Activated CD8-positive, alpha-beta T cell treated with anti-CD3 and anti-CD28 coated beads for 36 hours (primary cell): ENCODE measurements around the gene RASA2. TPM values are rescaled to one million over a fixed set of nuclear protein-coding genes. Genes with fewer than 3 reads are reported as not detected.

ENCODE experiments used
- ATAC-seq: fragments of 200-7000 bp; cut with Tn5 transposase; one replicate; pipeline ENCODE4 v1.10.0; 2021; ENCODE audit warnings: mild to moderate bottlenecking, moderate library complexity
- CTCF ChIA-PET: fragments of 350-600 bp; sonication (Branson Sonifier 250); formaldehyde crosslinking; loops from one replicate; lab custom pipeline; 2021; ENCODE audit warnings: antibody characterized with exemption; lab: Charles Lee
- POLR2A ChIA-PET: fragments of 350-600 bp; sonication (Branson Sonifier 250); formaldehyde crosslinking; loops from one replicate; lab custom pipeline; 2021; ENCODE audit warnings: antibody characterized with exemption; lab: Charles Lee
- DNase-seq: peaks from one replicate; pipeline ENCODE4 v3.0.0-alpha.2; 2020
- H3K27ac Mint-ChIP-seq: one replicate; pipeline ENCODE4 v1.8.0; 2021; ENCODE audit warnings: mild to moderate bottlenecking, mixed read lengths
- H3K27me3 Mint-ChIP-seq: one replicate; pipeline ENCODE4 v1.8.0; 2021; ENCODE audit warnings: mixed read lengths
- H3K36me3 Mint-ChIP-seq: one replicate; pipeline ENCODE4 v1.8.0; 2021; ENCODE audit warnings: low read depth, mixed read lengths
- H3K4me1 Mint-ChIP-seq: one replicate; pipeline ENCODE4 v1.8.0; 2021; ENCODE audit warnings: low read depth, mixed read lengths
- H3K4me3 Mint-ChIP-seq: one replicate; pipeline ENCODE4 v1.8.0; 2021; ENCODE audit warnings: mild to moderate bottlenecking, moderate library complexity, mixed read lengths
- H3K9me3 Mint-ChIP-seq: one replicate; pipeline ENCODE4 v1.8.0; 2021; ENCODE audit warnings: mixed read lengths
- intact Hi-C: fragments of 100-400 bp; cut with micrococcal nuclease; formaldehyde crosslinking; loops from one replicate; pipeline ENCODE4 v1.10.0; 2022
- total RNA-seq, 2 experiments: library from RNA; stranded (reverse); gene quantifications; one replicate each; pipeline ENCODE4 v1.2.3, GENCODE V29; 2021
- TF ChIP-seq, protein P1 (sequence below): fragments of 200-600 bp; IDR thresholded peaks from one replicate; pipeline ENCODE4 v1.8.0; 2022; ENCODE audit warnings: antibody characterized with exemption, mild to moderate bottlenecking

The RASA2 gene
- total RNA-seq, 2 experiments from 2014 or later, result 35.4 to 41.5 TPM

DNA sequence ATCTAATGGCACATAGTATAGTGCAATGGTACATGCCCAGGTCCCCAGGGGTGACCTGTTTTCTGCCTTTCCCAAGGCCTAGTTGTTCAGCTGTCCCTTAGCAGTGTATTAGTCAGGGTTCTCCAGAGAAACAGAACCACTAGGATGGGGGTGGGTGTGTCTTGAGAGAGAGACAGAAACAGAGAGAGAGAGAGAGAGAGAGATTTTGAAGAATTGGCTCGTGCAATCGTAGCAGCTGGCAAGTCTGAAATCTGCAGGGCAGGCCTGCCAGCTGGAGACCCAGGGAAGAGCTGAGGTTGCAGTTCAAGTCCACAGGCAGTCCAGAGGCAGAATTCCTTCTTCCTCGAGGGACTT is 160.7 kb downstream of the RASA2 start:
- no peak overlapping the region for H3K4me3 Mint-ChIP-seq
- CTCF ChIA-PET, result interaction anchor here (1.3 kb wide), 1 partner anchor 287 kb away, joined by 4 read pairs; no protein-coding TSS in a partner anchor
- no peak for ATAC-seq
- DNase-seq, result no peak
- intact Hi-C loops, result no loop called here
- H3K36me3 Mint-ChIP-seq, result no peaks in the 10 kb centered on the region
- POLR2A ChIA-PET, result no interaction called here
- no peak overlapping the region for H3K27ac Mint-ChIP-seq
- H3K9me3 Mint-ChIP-seq, result no peaks in the 10 kb centered on the region
- no peaks in the 10 kb centered on the region for H3K4me1 Mint-ChIP-seq
- TF ChIP-seq, protein P1, sequence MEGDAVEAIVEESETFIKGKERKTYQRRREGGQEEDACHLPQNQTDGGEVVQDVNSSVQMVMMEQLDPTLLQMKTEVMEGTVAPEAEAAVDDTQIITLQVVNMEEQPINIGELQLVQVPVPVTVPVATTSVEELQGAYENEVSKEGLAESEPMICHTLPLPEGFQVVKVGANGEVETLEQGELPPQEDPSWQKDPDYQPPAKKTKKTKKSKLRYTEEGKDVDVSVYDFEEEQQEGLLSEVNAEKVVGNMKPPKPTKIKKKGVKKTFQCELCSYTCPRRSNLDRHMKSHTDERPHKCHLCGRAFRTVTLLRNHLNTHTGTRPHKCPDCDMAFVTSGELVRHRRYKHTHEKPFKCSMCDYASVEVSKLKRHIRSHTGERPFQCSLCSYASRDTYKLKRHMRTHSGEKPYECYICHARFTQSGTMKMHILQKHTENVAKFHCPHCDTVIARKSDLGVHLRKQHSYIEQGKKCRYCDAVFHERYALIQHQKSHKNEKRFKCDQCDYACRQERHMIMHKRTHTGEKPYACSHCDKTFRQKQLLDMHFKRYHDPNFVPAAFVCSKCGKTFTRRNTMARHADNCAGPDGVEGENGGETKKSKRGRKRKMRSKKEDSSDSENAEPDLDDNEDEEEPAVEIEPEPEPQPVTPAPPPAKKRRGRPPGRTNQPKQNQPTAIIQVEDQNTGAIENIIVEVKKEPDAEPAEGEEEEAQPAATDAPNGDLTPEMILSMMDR, result no peak
- H3K27me3 Mint-ChIP-seq, result no peaks in the 10 kb centered on the region

DNA sequence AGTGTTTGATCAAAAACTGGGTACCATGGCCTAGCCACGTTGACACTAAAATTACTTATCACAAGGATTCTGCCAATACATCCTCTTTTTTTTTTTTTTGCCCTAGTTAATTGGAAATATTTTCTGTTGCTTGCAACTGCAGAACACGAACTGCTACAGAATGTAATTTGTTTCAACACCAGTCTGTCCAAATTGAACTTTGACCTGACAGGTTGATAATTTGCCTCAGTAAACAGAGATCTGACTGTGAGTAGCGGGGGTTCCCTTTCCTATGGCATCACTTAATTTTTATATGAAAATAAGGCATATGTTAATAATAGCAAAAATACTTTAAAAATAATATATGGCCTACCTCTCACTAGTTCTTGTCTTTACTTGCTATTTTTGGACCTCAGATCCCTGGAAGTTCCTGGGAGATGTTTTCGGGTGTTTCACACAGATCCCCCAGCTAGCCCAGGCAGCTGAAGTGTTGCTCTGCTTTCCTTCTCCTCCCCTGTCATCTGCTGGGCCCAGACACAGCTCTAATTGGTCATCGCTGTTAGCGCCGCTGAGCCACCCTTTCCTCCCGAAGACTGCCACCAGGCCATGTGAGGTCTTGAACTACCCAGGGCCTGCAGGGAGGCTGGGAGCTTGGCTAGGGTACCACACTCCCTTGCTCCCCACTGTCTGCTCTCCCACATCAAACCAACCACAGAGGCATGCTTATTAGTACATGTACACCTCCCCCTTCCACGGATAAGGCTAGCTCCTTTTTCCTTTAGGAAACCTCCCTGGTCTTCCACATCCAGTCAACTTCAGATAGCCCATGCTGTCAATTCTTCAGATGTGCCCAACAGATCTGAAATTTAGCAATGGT is 161.5 kb downstream of the RASA2 start:
- Mint-ChIP-seq H3K27ac (no peak overlapping the region), H3K4me3 (no peak overlapping the region), H3K36me3 (no peaks in the 10 kb centered on the region), H3K9me3 (no peaks in the 10 kb centered on the region), H3K4me1 (no peaks in the 10 kb centered on the region), H3K27me3 (no peaks in the 10 kb centered on the region)
- TF ChIP-seq, protein P1, result no peak
- DNase-seq, result no peak
- ChIA-PET CTCF (interaction anchor here (0.6 to 2.2 kb wide), 8 partner anchors 188 to 542 kb away, joined by 3 to 7 read pairs (median 4); no protein-coding TSS in a partner anchor), POLR2A (interaction anchor here (0.9 kb wide), 1 partner anchor 10 kb away, joined by 4 read pairs; no protein-coding TSS in a partner anchor)
- intact Hi-C loops, result no loop called here
- no peak for ATAC-seq

DNA sequence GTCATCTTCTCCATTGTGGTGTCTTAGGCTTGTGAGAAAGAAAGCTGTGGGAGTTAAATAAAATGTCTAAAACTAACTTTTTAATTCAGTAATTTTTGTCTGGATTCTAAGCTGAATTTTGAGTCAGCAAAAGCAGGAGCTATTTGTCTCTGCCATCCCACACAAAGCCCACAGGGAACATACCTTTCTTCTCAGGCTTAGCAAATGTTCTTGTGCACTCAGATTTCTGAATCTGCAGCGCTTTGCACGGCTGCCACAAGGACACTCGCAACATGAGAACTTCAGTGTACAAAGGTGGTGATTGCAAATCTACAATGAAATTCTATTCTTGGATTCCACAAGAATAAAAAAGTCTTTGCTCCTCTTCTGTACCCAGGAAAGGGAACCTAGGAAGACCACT is 163.0 kb downstream of the RASA2 start:
- no peak overlapping the region for H3K27ac Mint-ChIP-seq
- no peaks in the 10 kb centered on the region for H3K36me3 Mint-ChIP-seq
- H3K27me3 Mint-ChIP-seq, result no peaks in the 10 kb centered on the region
- ChIA-PET CTCF (interaction anchor here (1.5 to 2.2 kb wide), 3 partner anchors 189 to 264 kb away, joined by 4 to 7 read pairs (median 6); no protein-coding TSS in a partner anchor), POLR2A (no interaction called here)
- no peak for ATAC-seq
- no peak for DNase-seq
- intact Hi-C loops, result no loop called here
- H3K9me3 Mint-ChIP-seq, result no peaks in the 10 kb centered on the region
- H3K4me3 Mint-ChIP-seq, result no peak overlapping the region
- TF ChIP-seq, protein P1, result no peak
- no peaks in the 10 kb centered on the region for H3K4me1 Mint-ChIP-seq

DNA sequence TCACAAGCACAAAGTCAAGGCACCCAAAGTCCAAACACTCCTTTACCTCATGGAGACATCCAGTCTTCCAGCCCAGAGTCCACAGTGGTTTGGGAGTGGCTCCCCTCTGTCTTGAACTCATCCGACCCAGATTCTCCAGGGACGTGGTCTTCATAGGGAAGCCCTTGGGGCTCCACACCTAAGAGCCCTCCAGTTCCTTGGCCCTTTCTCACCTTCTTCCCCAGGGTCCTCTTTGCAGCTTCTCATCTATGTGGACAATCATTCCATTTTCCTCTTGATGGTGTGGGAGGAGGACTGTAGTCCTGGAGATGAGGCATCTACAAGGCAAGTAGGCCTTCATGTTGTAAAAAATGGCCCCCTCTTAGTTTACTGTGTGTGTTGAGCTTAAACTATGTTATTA is 164.0 kb downstream of the RASA2 start:
- TF ChIP-seq, protein P1, result no peak
- H3K27ac Mint-ChIP-seq, result no peak overlapping the region
- no peak for DNase-seq
- ChIA-PET POLR2A (no interaction called here), CTCF (no interaction called here)
- no peak overlapping the region for H3K4me3 Mint-ChIP-seq
- ATAC-seq, result no peak
- H3K9me3 Mint-ChIP-seq, result no peaks in the 10 kb centered on the region
- peaks cover 1% of the 10 kb centered on the region for H3K27me3 Mint-ChIP-seq
- H3K4me1 Mint-ChIP-seq, result no peaks in the 10 kb centered on the region
- intact Hi-C loops, result no loop called here
- no peaks in the 10 kb centered on the region for H3K36me3 Mint-ChIP-seq

DNA sequence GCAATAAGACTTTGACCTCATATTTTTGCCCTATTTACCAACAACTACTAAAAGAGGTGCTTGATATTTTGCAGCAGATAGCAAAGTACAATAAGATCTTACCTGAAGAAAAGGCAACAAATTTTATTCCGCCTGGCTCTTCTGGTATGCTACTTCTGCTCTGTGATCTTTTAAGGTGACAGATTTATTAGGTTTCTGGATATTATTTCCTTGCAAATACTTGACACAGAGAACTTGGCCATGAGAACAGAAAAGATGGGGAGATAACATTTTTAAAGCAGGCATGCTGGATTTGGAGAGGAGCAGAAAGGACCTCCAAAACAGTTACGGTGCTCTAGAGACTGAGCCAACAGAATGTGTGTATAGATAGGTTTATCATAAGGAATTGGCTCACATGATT is 164.6 kb downstream of the RASA2 start:
- Mint-ChIP-seq H3K9me3 (no peaks in the 10 kb centered on the region), H3K36me3 (no peaks in the 10 kb centered on the region), H3K27me3 (peaks cover 1% of the 10 kb centered on the region), H3K4me1 (no peaks in the 10 kb centered on the region), H3K27ac (no peak overlapping the region), H3K4me3 (no peak overlapping the region)
- ATAC-seq, result no peak
- intact Hi-C loops, result no loop called here
- ChIA-PET CTCF (no interaction called here), POLR2A (no interaction called here)
- no peak for DNase-seq
- TF ChIP-seq, protein P1, result no peak
